HG03066 (cell line): Measurements from ENCODE around the gene AJAP1.

Experiments
- ATAC-seq: cut with Tn5 transposase; IDR thresholded peaks from one replicate; pipeline ENCODE4 v1.9.1; 2021; ENCODE audit warnings: low read depth; ENCODE audit not compliant: unreplicated experiment

AJAP1 gene

GRCh38 chr1:4797016-4797410 lies 142.6 kb downstream of the AJAP1 start:
- no peak for ATAC-seq

GRCh38 chr1:4797429-4797828 lies 143.0 kb downstream of the AJAP1 start:
- no peak for ATAC-seq

- ATAC-seq: no peak
These were observed 146.9 kb downstream of the AJAP1 start for GRCh38 chr1:4801192-4801924.

- ATAC-seq: no peak
These were observed 147.6 kb downstream of the AJAP1 start for GRCh38 chr1:4802024-4802423.

GRCh38 chr1:4803335-4803734 lies 148.9 kb downstream of the AJAP1 start:
- ATAC-seq: no peak

GRCh38 chr1:4805987-4806386 lies 151.6 kb downstream of the AJAP1 start:
- ATAC-seq: no peak

- no peak for ATAC-seq
These were observed 166.1 kb downstream of the AJAP1 start for GRCh38 chr1:4820543-4820942.

GRCh38 chr1:4825800-4826450 lies 171.5 kb downstream of the AJAP1 start:
- ATAC-seq: no peak

- ATAC-seq: no peak
These were observed 176.3 kb downstream of the AJAP1 start for GRCh38 chr1:4830707-4831106.

GRCh38 chr1:4836574-4836973 lies 182.2 kb downstream of the AJAP1 start:
- no peak for ATAC-seq

GRCh38 chr1:4837031-4837600 lies 182.7 kb downstream of the AJAP1 start:
- no peak for ATAC-seq

- no peak for ATAC-seq
These were observed 183.3 kb downstream of the AJAP1 start for GRCh38 chr1:4837752-4838151.

- ATAC-seq: no peak
These were observed 183.8 kb downstream of the AJAP1 start for GRCh38 chr1:4838231-4838630.
